ENCODE results near the gene CCDC59. TPM values are rescaled to one million over a fixed set of nuclear protein-coding genes. Genes with fewer than 3 reads are reported as not detected.

CCDC59 gene
- total RNA-seq, 4 donors from 2014 or later, result 30.9 to 54.7 (median 42.3) TPM

DNA sequence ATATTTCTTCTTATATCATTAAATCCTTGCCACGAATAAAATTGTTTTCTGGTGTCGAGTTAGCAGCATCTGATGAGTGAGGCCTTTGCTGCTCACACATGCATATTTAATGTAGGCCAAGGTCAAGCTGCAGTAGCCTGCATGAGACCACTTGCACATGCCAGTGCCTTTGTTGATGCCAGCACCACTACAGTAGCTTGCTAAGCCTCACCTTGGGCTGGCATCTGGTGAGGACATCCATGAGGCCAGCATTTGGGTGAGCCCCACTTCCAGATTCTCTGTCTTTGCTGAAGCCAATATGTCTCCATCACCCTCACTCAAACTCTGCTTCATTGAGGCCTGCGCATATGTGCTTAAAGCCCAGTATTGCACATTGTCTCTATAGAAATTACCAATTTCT is 8.0 kb downstream of the CCDC59 start:
- H3K9me3 ChIP-seq, result no peaks in the 10 kb centered on the region
- no peak for DNase-seq
- H3K27ac ChIP-seq, result no peak overlapping the region
- H3K36me3 ChIP-seq, result no peaks in the 10 kb centered on the region
- H3K27me3 ChIP-seq, result no peaks in the 10 kb centered on the region
- intact Hi-C loops (cut with DNase I; ENCODE audit: low total_unique reads), result no loop called here
- H3K4me1 ChIP-seq, result no peaks in the 10 kb centered on the region
- TF ChIP-seq, protein P1, sequence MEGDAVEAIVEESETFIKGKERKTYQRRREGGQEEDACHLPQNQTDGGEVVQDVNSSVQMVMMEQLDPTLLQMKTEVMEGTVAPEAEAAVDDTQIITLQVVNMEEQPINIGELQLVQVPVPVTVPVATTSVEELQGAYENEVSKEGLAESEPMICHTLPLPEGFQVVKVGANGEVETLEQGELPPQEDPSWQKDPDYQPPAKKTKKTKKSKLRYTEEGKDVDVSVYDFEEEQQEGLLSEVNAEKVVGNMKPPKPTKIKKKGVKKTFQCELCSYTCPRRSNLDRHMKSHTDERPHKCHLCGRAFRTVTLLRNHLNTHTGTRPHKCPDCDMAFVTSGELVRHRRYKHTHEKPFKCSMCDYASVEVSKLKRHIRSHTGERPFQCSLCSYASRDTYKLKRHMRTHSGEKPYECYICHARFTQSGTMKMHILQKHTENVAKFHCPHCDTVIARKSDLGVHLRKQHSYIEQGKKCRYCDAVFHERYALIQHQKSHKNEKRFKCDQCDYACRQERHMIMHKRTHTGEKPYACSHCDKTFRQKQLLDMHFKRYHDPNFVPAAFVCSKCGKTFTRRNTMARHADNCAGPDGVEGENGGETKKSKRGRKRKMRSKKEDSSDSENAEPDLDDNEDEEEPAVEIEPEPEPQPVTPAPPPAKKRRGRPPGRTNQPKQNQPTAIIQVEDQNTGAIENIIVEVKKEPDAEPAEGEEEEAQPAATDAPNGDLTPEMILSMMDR (IDR thresholded peaks at IDR 0.05), result no peak
- no peak for TF ChIP-seq POLR2A (IDR thresholded peaks at IDR 0.05)
- no peak overlapping the region for H3K4me3 ChIP-seq

DNA sequence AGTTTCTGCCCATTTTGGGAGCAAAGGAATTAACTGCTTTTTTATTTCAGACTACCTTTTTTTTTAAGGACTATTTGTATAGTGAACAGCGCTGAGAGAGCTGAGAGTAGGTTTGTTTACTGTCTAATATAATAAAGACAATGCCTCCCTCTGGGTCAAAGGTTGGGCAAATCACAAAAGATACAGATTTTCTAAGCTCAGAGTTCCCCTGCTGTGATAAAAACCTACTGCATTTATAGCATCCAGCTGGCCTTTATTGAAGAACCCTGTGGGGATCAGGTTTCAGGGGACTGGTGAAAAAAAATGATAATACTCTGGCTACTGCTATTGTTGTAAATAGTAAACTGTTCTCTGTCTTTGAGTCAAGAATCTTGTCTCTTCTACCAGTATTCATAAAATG is 28.7 kb downstream of the CCDC59 start:
- H3K4me3 ChIP-seq, result no peak overlapping the region
- intact Hi-C loops (cut with DNase I; ENCODE audit: low total_unique reads), result no loop called here
- H3K9me3 ChIP-seq, result no peaks in the 10 kb centered on the region
- no peaks in the 10 kb centered on the region for H3K27me3 ChIP-seq
- no peaks in the 10 kb centered on the region for H3K4me1 ChIP-seq
- H3K27ac ChIP-seq, result no peak overlapping the region
- DNase-seq, result no peak
- H3K36me3 ChIP-seq, result no peaks in the 10 kb centered on the region
- TF ChIP-seq POLR2A (IDR thresholded peaks at IDR 0.05), result no peak
- TF ChIP-seq, protein P1 (IDR thresholded peaks at IDR 0.05), result no peak

DNA sequence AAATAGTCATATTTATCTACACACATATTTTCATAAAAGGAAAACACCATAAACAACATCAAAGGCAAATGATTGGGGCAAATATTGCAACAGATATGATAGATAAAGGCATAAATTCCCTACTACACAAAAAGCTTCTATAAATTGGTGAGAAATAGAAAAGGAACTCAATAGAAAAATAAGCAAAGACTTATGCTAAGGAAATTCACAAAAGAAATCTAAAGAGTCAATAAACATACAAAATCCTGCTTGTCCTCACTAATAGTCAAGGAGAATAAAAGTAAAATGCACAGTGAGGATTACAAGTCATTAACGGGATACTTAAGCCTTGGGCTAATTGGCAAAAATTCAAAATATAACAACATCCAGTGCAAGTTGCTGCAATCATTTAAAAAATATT is 30.3 kb downstream of the CCDC59 start:
- H3K4me3 ChIP-seq, result no peak overlapping the region
- TF ChIP-seq, protein P1 (IDR thresholded peaks at IDR 0.05), result no peak
- TF ChIP-seq POLR2A (IDR thresholded peaks at IDR 0.05), result no peak
- no peaks in the 10 kb centered on the region for H3K9me3 ChIP-seq
- no peak for DNase-seq
- H3K27me3 ChIP-seq, result no peaks in the 10 kb centered on the region
- no peaks in the 10 kb centered on the region for H3K4me1 ChIP-seq
- no peak overlapping the region for H3K27ac ChIP-seq
- intact Hi-C loops (cut with DNase I; ENCODE audit: low total_unique reads), result no loop called here
- H3K36me3 ChIP-seq, result no peaks in the 10 kb centered on the region

DNA sequence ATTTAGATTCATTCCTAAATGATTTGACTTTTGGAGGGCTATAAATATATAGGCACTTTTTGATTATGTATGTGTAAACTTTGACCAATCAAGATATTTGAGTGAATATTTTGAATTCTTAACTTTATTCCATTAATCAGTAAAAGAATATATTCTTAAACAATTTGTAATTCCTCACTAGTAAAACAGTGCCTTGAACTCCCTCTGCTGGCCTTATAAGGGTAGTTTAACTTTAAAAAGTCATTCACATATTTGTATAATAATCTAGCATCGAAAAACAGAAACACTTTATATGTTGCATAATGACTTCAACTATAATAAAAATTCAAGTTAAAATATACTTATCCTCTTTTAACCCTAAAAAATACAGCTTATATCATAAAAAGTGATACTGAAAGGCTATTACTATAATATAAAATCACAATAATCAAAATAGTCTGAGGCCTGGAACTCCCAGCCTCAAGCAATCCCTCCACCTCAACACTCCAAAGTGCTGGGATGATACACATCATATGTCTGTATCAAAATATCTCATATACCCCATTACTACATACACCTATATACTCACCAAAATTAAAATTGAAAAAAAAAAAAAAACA is 31.2 kb downstream of the CCDC59 start:
- no peak for TF ChIP-seq POLR2A (IDR thresholded peaks at IDR 0.05)
- TF ChIP-seq, protein P1 (IDR thresholded peaks at IDR 0.05), result peak in 2 of 4 experiments; percentile 14 to 19
- H3K4me3 ChIP-seq, result no peak overlapping the region
- no peaks in the 10 kb centered on the region for H3K27me3 ChIP-seq
- no peak for DNase-seq
- no peaks in the 10 kb centered on the region for H3K9me3 ChIP-seq
- no peak overlapping the region for H3K27ac ChIP-seq
- intact Hi-C loops (cut with DNase I; ENCODE audit: low total_unique reads), result no loop called here
- no peaks in the 10 kb centered on the region for H3K36me3 ChIP-seq
- no peaks in the 10 kb centered on the region for H3K4me1 ChIP-seq

DNA sequence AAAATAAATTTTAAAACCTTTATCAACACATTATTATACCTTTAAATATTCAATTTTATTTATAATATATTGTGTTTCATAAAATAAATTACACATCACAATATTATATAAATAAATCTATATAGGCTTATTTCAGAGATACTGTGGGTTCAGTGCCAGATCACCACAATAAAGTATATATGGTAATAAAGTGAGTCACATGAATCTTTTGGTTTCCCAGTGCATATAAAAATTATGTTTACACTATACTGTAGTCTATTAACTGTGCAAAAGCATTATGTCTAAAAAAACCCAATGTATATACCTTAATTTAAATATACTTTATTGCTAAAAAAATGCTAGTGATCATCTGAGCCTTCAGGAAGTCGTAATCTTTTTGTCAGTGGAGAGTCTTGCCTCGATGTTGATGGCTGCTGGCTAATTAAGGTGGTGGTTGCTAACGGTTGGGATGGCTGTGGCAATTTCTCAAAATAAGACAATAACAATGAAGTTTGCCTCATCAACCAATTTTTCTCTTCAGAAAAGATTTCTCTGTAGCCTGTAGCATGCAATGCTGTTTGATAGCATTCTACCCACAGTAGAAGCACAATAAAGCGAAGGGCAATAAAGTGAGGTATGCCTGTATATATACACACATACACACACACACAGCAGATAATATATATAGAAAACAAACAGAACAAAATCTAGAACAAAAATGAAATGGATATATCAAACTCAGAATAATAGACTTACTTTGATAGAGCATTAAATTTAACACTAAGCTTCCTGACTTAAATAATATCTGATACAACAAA is 32.4 kb downstream of the CCDC59 start:
- TF ChIP-seq, protein P1 (IDR thresholded peaks at IDR 0.05), result no peak
- TF ChIP-seq POLR2A (IDR thresholded peaks at IDR 0.05), result no peak
- Histone ChIP-seq H3K4me1 (no peaks in the 10 kb centered on the region), H3K9me3 (no peaks in the 10 kb centered on the region), H3K36me3 (no peaks in the 10 kb centered on the region), H3K4me3 (no peak overlapping the region), H3K27ac (no peak overlapping the region), H3K27me3 (no peaks in the 10 kb centered on the region)
- no peak for DNase-seq
- intact Hi-C loops (cut with DNase I; ENCODE audit: low total_unique reads), result no loop called here

All from uterus (tissue), 4 donors.